ENCODE data around the gene RNGTT. TPM values are rescaled to one million over a fixed set of nuclear protein-coding genes. Genes with fewer than 3 reads are reported as not detected.

Gene RNGTT
- total and polyA plus RNA-seq, 10 of the 15 experiments (the other 5 are each of a cell fraction or from before 2014, with no cell fraction given), result 7.7 to 30.4 (median 22.2) TPM

DNA sequence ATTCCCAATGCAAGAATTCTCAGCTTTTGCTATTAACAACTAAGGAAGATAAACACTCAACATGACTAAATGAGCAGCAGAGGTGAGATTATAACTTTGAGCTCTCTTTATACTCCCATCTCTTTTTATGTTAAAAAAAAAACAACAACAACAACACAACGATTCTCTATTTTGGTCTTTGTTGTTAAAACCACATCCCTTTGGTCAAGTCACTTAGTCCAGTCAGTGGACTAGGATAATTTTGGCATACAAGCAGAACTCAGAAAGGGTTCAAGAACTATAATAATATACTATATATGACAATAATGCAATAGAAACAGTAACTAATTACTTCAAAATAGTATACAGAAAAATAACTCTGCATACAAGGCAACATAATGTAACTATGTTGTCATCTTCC, 312.4 kb downstream of the RNGTT start (continued):
- TF ChIP-seq ZZZ3 (IDR thresholded peaks at IDR 0.05; ENCODE audit: control insufficient read depth, insufficient read length, low read depth) (no peak), PAX5 (IDR thresholded peaks at IDR 0.05; ENCODE audit: borderline replicate concordance, low read depth, low read length) (no peak), MYB (IDR thresholded peaks at IDR 0.05; ENCODE audit: borderline replicate concordance, low read depth, low read length) (0 out of 2 replicates have a peak, but pooled peaks have one; percentile 42), MLLT1 (IDR thresholded peaks at IDR 0.05) (no peak), ZNF384 (IDR thresholded peaks at IDR 0.05; ENCODE audit: borderline replicate concordance, low read depth, low read length) (peak; percentile 28; the same call in 1 of the 2 replicates), NFIC (IDR thresholded peaks at IDR 0.05; ENCODE audit: low read depth, low read length) (0 out of 2 replicates have a peak, but pooled peaks have one; percentile 14), ATF7 (IDR thresholded peaks at IDR 0.05; ENCODE audit: low read depth) (peak; percentile 12; the same call in 1 of the 2 replicates), EP300 (IDR thresholded peaks at IDR 0.05; ENCODE audit: borderline replicate concordance in 1 of 2, control insufficient read depth in 1 of 2, low read depth in 2 of 2, low read length in 2 of 2) (peak; percentile 13 to 74; a peak in 2 of 4 replicates), KDM1A (IDR thresholded peaks at IDR 0.05; ENCODE audit: borderline replicate concordance) (no peak), CBFB (IDR thresholded peaks at IDR 0.05; ENCODE audit: low read depth) (no peak), ZNF24 (IDR thresholded peaks at IDR 0.05) (peak; percentile 46; the same call in 1 of the 2 replicates), SRF (IDR thresholded peaks at IDR 0.05; ENCODE audit: low read depth in 2 of 2, low read length in 2 of 2) (no peak), SREBF1 (IDR thresholded peaks at IDR 0.05; ENCODE audit: low read length) (no peak), STAT3 (IDR thresholded peaks at IDR 0.05; ENCODE audit: low read depth, low read length) (no peak), STAT1 (conservative IDR thresholded peaks at IDR 0.05) (no peak)
- TF ChIP-seq, protein P1, sequence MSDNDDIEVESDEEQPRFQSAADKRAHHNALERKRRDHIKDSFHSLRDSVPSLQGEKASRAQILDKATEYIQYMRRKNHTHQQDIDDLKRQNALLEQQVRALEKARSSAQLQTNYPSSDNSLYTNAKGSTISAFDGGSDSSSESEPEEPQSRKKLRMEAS (IDR thresholded peaks at IDR 0.05; ENCODE audit: low read depth, low read length), result no peak
